Measurements from ENCODE around the gene MB21D2.
"Not testable (repeated sequence)": the region's sequence is repeated elsewhere in the genome, so short reads cannot be mapped to it uniquely, and the experiment has no call there.

MB21D2 gene

DNA sequence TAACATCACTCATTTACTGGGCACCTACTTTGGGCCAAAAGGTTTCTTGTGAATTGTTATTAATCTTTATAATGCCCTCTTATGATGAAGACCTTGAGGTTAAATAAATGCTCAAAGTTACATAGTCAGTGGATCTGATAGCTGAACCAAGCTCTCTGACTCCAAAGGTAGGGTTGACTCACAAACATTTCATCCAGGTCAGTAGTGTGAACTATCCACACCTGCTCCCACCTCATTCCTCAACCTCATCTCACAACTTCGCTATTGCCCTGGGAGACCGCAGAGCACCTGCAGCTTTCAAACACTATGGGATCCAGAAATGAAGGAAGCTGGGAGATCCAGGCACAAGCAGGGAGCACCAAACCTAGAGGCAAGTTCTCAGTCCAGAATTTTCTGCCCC lies 96.5 kb downstream of the MB21D2 start:
- no peak overlapping the region for H3K27ac ChIP-seq
- no peak overlapping the region for H3K4me3 ChIP-seq

GRCh38 chr3:192820161-192820560 lies 97.5 kb downstream of the MB21D2 start:
- Histone ChIP-seq H3K4me3 (no peak overlapping the region), H3K27ac (no peak overlapping the region)

DNA sequence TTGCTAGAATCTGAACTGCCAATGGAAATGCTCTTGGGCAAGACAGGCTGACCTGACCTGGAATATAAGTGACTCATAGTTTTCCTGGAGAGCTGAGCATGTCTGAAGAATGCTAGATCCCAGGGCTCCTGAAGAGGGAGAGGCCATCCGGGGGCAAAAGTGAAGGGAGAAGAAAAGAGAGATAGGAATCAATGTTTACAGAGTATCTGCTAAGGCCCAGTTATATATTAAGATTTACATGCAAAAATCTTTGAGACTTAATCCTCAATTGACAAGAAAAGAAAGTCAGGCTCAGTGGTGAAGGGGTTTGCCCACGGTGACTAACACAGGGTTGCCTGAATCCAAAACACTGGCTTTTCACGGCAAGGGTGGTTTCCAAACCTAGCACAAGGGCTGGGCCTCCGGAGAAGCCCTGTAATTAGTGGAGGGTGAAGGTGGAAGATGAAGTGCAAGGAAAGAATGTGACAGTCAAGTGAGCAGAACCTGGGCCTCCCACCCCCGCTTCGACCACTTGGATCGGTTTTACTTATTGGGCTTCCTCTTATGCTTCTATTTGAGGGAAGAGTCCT lies 98.6 kb downstream of the MB21D2 start:
- peak overlapping the region in 2 of 21 experiments; percentile 15 to 30 for H3K27ac ChIP-seq
- H3K4me3 ChIP-seq: no peak overlapping the region

DNA sequence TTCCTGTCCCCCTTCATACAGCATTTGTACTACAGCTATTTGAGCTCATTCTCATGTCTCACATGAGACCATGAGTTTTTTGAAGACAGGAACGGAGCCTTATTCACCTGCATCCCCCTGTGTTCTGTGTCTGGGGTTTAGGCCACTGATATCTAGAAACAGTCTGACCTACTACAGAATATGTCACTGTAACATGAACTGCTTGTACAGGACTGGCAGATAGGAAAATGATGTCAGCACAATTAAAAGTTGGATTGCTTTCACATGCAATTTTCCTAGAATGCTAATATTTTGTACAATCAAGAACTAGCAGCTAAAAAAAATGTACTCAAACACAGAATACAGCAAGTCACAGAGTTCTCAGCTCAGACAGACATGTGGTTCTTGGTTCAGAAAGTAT lies 99.5 kb downstream of the MB21D2 start:
- H3K4me3 ChIP-seq: no peak overlapping the region
- H3K27ac ChIP-seq: no peak overlapping the region

- no peak overlapping the region for H3K27ac ChIP-seq
- no peak overlapping the region for H3K4me3 ChIP-seq
Observed at GRCh38 chr3:192817506-192817905, 100.2 kb downstream of the MB21D2 start.

DNA sequence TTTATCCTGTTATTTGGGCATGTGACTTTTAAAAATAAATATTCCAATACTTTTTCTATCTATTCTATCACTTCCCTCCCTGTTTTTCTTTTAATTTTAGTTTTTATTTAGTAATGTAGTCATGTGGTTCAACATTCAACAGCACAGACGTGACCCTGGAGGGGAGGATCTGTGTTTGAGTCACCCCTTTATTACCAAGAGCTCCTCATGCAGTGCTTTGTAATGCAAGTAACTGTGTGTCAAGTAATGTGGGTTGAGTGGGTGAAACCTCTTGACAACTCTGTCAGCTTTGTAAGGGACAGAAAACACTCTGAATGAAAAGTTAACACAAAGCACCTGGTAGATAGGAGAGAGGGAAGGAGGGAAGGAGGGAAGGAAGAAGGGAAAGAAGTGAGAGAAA lies 100.6 kb downstream of the MB21D2 start:
- H3K4me3 ChIP-seq: no peak overlapping the region
- no peak overlapping the region for H3K27ac ChIP-seq

DNA sequence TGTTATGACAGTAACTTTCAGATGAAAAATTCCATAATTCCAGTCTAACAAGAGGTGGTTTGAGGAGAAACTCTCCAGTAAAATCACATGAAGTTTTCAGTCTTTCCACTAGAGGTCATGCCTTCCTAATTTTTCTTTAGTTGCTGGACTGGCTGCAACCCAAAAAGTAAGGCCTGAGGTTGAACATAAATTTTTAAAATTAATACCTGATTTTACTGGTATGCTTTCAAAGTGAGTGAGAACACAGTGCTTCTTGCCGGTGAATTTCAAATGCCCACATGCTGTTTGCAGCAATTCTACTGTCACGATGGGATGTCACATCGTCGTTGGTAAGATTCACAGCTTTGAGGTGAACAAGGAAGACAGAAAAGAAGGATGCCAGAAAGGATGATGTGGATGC lies 101.3 kb downstream of the MB21D2 start:
- Histone ChIP-seq H3K4me3 (no peak overlapping the region), H3K27ac (no peak overlapping the region)

DNA sequence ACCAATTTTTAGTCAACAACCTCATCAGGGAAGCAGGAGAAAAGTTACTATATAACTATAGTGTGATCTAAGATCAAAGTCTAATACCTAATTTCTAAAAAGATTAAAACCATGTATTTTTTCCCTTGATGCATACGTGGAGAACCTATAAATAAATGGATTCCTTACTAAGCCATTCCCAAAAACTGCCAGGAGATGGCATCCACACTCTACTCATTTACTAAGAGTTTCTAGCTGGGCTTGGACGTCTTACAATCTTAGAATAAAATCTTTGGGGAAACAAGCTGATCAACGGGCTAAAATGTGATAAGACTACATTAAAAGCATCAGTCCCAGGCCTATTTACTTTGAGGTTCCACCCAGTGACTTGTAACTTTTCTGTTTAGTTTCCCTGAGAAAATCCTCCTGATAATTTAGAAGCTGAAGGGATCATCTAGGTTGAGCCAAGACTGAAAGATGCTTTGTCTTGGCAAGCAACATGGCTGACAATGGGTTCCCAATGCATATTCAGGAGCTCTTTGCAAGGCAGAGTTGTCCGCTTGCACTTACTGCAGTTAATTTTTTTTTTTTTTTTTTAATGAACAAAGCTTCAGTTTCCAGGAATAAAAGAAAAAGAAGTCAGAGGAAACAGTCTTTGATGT lies 104.8 kb downstream of the MB21D2 start:
- Histone ChIP-seq H3K27ac (no peak overlapping the region), H3K4me3 (no peak overlapping the region)

- Histone ChIP-seq H3K27ac (no peak overlapping the region), H3K4me3 (no peak overlapping the region)
Observed at GRCh38 chr3:192805711-192806110, 111.9 kb downstream of the MB21D2 start.

DNA sequence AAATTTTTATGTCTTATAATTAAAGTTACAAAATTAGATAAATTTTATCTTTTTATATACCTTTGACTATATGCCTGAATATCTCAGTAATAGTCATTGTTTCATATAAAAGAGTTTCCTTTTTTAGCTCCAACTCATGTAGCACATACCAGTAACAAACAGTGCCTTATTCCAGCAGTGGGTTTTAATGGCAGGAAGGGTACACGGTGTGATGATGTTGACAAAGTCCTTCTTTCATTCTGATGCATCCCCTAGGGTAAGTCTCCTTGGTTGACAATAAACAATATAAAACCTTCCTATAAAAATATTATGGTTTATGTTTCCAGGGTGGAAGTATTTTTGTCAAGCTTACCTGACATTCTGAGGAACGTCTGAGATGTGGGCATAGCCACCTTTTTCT lies 113.2 kb downstream of the MB21D2 start:
- Histone ChIP-seq H3K27ac (no peak overlapping the region), H3K4me3 (no peak overlapping the region)

GRCh38 chr3:192802957-192803899 lies 114.4 kb downstream of the MB21D2 start:
- H3K27ac ChIP-seq: no peak overlapping the region

GRCh38 chr3:192801985-192802384 lies 115.7 kb downstream of the MB21D2 start:
- H3K27ac ChIP-seq: no peak overlapping the region
- H3K4me3 ChIP-seq: no peak overlapping the region

More at GRCh38 chr3:192802957-192803899, 114.4 kb downstream of the MB21D2 start:
- no peak overlapping the region for H3K4me3 ChIP-seq

GRCh38 chr3:192799721-192800120 lies 117.9 kb downstream of the MB21D2 start:
- Histone ChIP-seq H3K4me3 (no peak overlapping the region), H3K27ac (no peak overlapping the region)

- Histone ChIP-seq H3K4me3 (no peak overlapping the region), H3K27ac (no peak overlapping the region)
Observed at GRCh38 chr3:192795021-192795420, 122.6 kb downstream of the MB21D2 start.

GRCh38 chr3:192794216-192794615 lies 123.4 kb downstream of the MB21D2 start:
- no peak overlapping the region for H3K4me3 ChIP-seq
- H3K27ac ChIP-seq: no peak overlapping the region

- not testable (repeated sequence) for H3K4me3 ChIP-seq, H3K27ac ChIP-seq
Observed at GRCh38 chr3:192788816-192789515, 128.7 kb downstream of the MB21D2 start.

GRCh38 chr3:192778508-192778907 lies 139.1 kb downstream of the MB21D2 start:
- H3K4me3 ChIP-seq: no peak overlapping the region
- no peak overlapping the region for H3K27ac ChIP-seq

DNA sequence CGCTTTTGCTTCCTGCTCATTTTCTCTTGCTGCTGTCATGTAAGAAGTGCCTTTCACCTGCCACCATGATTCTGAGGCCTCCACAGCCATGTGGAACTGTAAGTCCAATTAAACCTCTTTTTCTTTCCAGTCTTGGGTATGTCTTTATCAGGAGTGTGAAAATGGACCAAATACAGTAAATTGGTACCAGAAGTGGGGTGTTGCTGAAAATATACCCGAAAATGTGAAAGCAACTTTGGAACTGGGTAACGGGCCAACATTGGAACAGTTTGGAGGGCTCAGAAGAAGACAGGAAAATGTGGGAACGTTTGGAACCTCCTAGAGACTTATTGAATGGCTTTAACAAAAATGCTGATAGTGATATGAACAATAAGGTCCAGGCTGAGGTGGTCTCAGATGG lies 143.3 kb downstream of the MB21D2 start:
- not testable (repeated sequence) for H3K27ac ChIP-seq, H3K4me3 ChIP-seq

DNA sequence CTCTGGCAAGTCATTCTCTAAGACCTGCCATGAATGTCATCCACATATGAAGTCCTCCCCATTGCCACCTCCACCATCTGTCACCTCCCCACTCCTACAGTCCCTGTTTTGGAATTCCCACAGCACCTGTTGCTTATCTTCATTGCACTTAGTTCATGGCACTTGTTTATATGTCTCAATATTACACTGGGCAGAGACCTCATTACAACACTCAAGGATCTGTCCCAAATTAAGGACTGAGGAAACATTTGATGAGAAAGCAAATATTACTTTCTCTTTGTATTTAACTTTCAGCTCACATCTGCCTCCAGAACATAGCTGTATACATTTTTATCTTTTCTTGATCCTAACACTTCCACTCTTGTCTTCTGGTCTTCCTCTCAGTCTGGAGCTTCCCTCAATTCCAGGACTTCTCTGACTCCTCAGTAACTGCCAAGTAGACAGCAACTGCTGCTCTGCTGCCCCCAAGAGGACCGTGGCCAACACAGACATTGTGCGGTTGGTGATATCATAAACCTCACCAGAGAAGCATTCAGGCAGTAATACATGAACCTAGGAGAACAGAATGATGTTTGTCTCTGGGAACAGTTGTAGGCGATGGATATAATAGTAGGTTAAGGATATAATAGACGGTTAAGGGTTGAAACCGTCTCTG lies 145.3 kb downstream of the MB21D2 start:
- no peak overlapping the region for H3K4me3 ChIP-seq
- H3K27ac ChIP-seq: no peak overlapping the region

GRCh38 chr3:192758654-192759053 lies 159.0 kb downstream of the MB21D2 start:
- no peak overlapping the region for H3K27ac ChIP-seq
- H3K4me3 ChIP-seq: no peak overlapping the region
